Neural cell (in vitro differentiated cells): ENCODE data around the gene TSPAN14. TPM values are rescaled to one million over a fixed set of nuclear protein-coding genes. Genes with fewer than 3 reads are reported as not detected.

ENCODE experiments used
- H2AFZ ChIP-seq: fragments of 200-600, 300-800 bp; sonication (generic), shearing (Covaris generic); 2 replicates; pipeline ENCODE4 v1.6.0; 2014; ENCODE audit warnings: low read depth, mild to moderate bottlenecking, antibody characterized with exemption, low read length, moderate library complexity
- H3F3A ChIP-seq: fragments of 200-600 bp; shearing (Covaris generic); 2 replicates; pipeline ENCODE4 v1.6.1; 2016; ENCODE audit warnings: mild to moderate bottlenecking, moderate library complexity, mixed read lengths, antibody characterized with exemption, low read length; ENCODE audit not compliant: insufficient read depth, poor library complexity, severe bottlenecking
- H3K27ac ChIP-seq: fragments of 200-600, 300-800 bp; sonication (generic), shearing (Covaris generic); 2 replicates; pipeline ENCODE4 v1.5.1; 2014; ENCODE audit warnings: mild to moderate bottlenecking, low read length, moderate library complexity
- H3K27me3 ChIP-seq: fragments of 300-800, 200-600 bp; sonication (generic), shearing (Covaris generic); 2 replicates; pipeline ENCODE4 v1.6.0; 2014; ENCODE audit warnings: mild to moderate bottlenecking, low read depth, low read length, moderate library complexity; ENCODE audit not compliant: insufficient read depth
- H3K36me3 ChIP-seq: fragments of 300-800, 200-600 bp; sonication (generic), shearing (Covaris generic); 2 replicates; pipeline ENCODE4 v1.5.1; 2014; ENCODE audit warnings: mild to moderate bottlenecking, antibody characterized with exemption, low read length, moderate library complexity; ENCODE audit not compliant: insufficient read depth
- H3K4me2 ChIP-seq: fragments of 300-800, 200-600 bp; sonication (generic), shearing (Covaris generic); 2 replicates; pipeline ENCODE4 v1.6.0; 2014; ENCODE audit warnings: mild to moderate bottlenecking, low read length
- H3K4me3 ChIP-seq: fragments of 300-800, 200-600 bp; sonication (generic), shearing (Covaris generic); 2 replicates; pipeline ENCODE4 v1.5.1; 2014; ENCODE audit warnings: mild to moderate bottlenecking, low read length, moderate library complexity
- H3K79me2 ChIP-seq: fragments of 200-600 bp; shearing (Covaris generic); replicated peaks from 2 replicates; pipeline ENCODE4 v1.6.0; 2014; ENCODE audit warnings: mild to moderate bottlenecking, low read length, moderate library complexity; ENCODE audit not compliant: insufficient read depth
- H3K9ac ChIP-seq: fragments of 300-800, 200-600 bp; sonication (generic), shearing (Covaris generic); 2 replicates; pipeline ENCODE4 v1.6.1; 2016; ENCODE audit warnings: mild to moderate bottlenecking, low read length, mixed read lengths
- H3K9me2 ChIP-seq: fragments of 200-600 bp; shearing (Covaris generic); 2 replicates; pipeline ENCODE4 v1.6.1; 2016; ENCODE audit warnings: mild to moderate bottlenecking, low read length, mixed read lengths; ENCODE audit not compliant: insufficient read depth
- H3K9me3 ChIP-seq: fragments of 200-600, 300-800 bp; sonication (generic), shearing (Covaris generic); 2 replicates; pipeline ENCODE4 v1.6.1; 2016; ENCODE audit warnings: mild to moderate bottlenecking, mixed run types, low read length, moderate library complexity, mixed read lengths
- H4K20me1 ChIP-seq: fragments of 200-600 bp; shearing (Covaris generic); 2 replicates; pipeline ENCODE4 v1.6.1; 2016; ENCODE audit warnings: mild to moderate bottlenecking, mixed run types; ENCODE audit not compliant: insufficient read depth
- CTCF ChIP-seq: fragments of 450-650 bp; IDR thresholded peaks from 2 replicates; pipeline ENCODE4 v1.5.1; 2014; ENCODE audit warnings: antibody characterized with exemption, mild to moderate bottlenecking, moderate library complexity; ENCODE audit not compliant: poor library complexity, severe bottlenecking
- EZH2 ChIP-seq: fragments of 200-600, 300-800 bp; shearing (Covaris generic), sonication (generic); IDR thresholded peaks from 2 replicates; pipeline ENCODE4 v1.6.1; 2014; ENCODE audit warnings: antibody characterized with exemption, low read length, borderline replicate concordance, mild to moderate bottlenecking; ENCODE audit not compliant: insufficient read depth, poor library complexity, severe bottlenecking
- MXI1 ChIP-seq: fragments of 450-650 bp; conservative IDR thresholded peaks from 2 replicates; pipeline ENCODE4 v1.6.1; 2014; ENCODE audit warnings: antibody characterized with exemption, mild to moderate bottlenecking; ENCODE audit not compliant: poor library complexity, severe bottlenecking
- POLR2AphosphoS5 ChIP-seq: IDR thresholded peaks from 2 replicates; pipeline ENCODE4 v1.6.1; 2012
- RAD21 ChIP-seq: fragments of 450-650 bp; conservative IDR thresholded peaks from 2 replicates; pipeline ENCODE4 v1.6.1; 2014; ENCODE audit warnings: antibody characterized with exemption, mild to moderate bottlenecking, moderate library complexity
- REST ChIP-seq: IDR thresholded peaks from 2 replicates; pipeline ENCODE4 v1.6.1; 2012; ENCODE audit warnings: borderline replicate concordance
- SMC3 ChIP-seq: fragments of 450-650 bp; conservative IDR thresholded peaks from 2 replicates; pipeline ENCODE4 v1.6.1; 2014; ENCODE audit warnings: antibody characterized with exemption, mild to moderate bottlenecking, moderate library complexity; ENCODE audit not compliant: poor library complexity
- TAF1 ChIP-seq: IDR thresholded peaks from 2 replicates; pipeline ENCODE4 v1.6.1; 2012; ENCODE audit warnings: low read depth
- polyA plus RNA-seq: library from polyadenylated mRNA; depleted of rRNA; stranded (reverse); fragments of >200 nt; gene quantifications from 2 replicates; pipeline ENCODE4 v1.2.3, GENCODE V29; 2014

The TSPAN14 gene
- polyA plus RNA-seq, 1 donor from 2014 or later = 26.3 TPM

GRCh38 chr10:80453056-80453841 is 861 bp upstream of the TSPAN14 start:
- no peaks in the 10 kb centered on the region for H3K9me3 ChIP-seq
- H3K9me2 ChIP-seq = no peaks in the 10 kb centered on the region
- TF ChIP-seq REST (peak; percentile 65), TAF1 (no peak), MXI1 (peak; percentile 32), SMC3 (no peak), RAD21 (no peak), EZH2 (no peak), CTCF (peak; percentile 57)
- H3K27ac ChIP-seq = peak overlapping the region; percentile 71
- no peaks in the 10 kb centered on the region for H4K20me1 ChIP-seq
- H2AFZ ChIP-seq = peak overlapping the region; percentile 85
- no peaks in the 10 kb centered on the region for H3F3A ChIP-seq
- peak overlapping the region; percentile 83 for H3K9ac ChIP-seq
- H3K27me3 ChIP-seq = no peaks in the 10 kb centered on the region
- H3K4me2 ChIP-seq = peak overlapping the region; percentile 86
- peak overlapping the region; percentile 74 for H3K4me3 ChIP-seq
- H3K79me2 ChIP-seq = peaks cover 37% of the 10 kb centered on the region
- H3K36me3 ChIP-seq = no peaks in the 10 kb centered on the region

- Histone ChIP-seq H3F3A (no peaks in the 10 kb centered on the region), H2AFZ (peak overlapping the region; percentile 76), H3K27me3 (no peaks in the 10 kb centered on the region), H3K4me3 (peak overlapping the region; percentile 95), H3K9ac (peak overlapping the region; percentile 86), H3K27ac (peak overlapping the region; percentile 52), H3K9me3 (no peaks in the 10 kb centered on the region), H3K79me2 (peaks cover 52% of the 10 kb centered on the region), H3K4me2 (peak overlapping the region; percentile 62), H3K36me3 (no peaks in the 10 kb centered on the region), H3K9me2 (no peaks in the 10 kb centered on the region), H4K20me1 (no peaks in the 10 kb centered on the region)
- TF ChIP-seq REST (peak; percentile 45), POLR2AphosphoS5 (peak; percentile 1), MXI1 (peak; percentile 8), TAF1 (no peak)
These were observed 677 bp downstream of the TSPAN14 start for GRCh38 chr10:80454513-80455460.
